ENCODE measurements around the gene VEZT.
"Not testable (repeated sequence)": the region's sequence is repeated elsewhere in the genome, so short reads cannot be mapped to it uniquely, and the experiment has no call there.

VEZT gene

DNA sequence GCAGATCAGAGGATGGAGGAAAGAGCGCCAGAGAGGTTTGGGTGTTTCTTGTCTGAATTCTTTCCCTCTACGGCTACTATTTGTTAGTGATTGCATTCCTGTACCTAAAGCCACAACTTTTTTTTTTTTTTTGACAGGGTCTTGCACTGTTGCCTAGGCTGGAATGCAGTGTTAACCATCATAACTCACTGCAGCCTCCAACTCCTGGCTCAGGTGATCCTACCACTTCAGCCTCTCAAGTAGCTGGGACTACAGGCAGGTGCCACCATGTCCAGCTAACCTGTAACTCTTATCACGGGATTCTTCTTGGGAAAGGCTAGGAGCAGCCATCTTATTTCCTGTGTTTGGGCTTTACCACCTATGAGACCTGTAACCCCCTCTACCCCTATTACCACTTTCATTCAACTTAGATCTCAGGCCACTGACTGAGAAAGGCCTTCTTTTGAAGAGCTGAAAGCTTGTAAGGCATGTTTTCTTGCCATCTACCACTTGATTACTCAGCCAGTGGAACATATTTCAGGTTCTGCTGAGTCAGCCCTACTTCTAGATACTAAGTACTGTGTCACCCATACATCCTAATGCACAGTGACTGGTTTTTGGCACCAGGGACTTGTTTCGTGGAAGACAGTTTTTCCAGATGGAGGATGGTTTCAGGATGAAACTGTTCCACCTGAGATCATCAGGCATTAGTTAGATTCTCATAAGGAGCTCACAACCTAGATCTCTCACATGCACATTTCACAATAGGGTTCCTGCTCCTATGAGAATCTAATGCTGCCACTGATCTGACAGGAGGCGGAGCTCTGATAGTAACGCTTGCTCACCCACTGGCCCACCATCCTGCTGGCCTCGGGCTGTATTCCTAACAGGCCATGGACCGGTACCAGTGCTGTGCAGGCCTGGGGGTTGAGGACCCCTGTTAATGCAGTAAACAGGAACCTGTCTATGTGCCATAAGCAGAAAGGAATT lies 6.9 kb downstream of the VEZT start:
- no peak for DNase-seq (ENCODE audit: low read depth)

- no peak for DNase-seq (ENCODE audit: low read depth)
Observed at GRCh38 chr12:95225645-95226212, 8.1 kb downstream of the VEZT start.

- DNase-seq (ENCODE audit: low read depth), result no peak
Observed at GRCh38 chr12:95227818-95228356, 10.3 kb downstream of the VEZT start.

DNA sequence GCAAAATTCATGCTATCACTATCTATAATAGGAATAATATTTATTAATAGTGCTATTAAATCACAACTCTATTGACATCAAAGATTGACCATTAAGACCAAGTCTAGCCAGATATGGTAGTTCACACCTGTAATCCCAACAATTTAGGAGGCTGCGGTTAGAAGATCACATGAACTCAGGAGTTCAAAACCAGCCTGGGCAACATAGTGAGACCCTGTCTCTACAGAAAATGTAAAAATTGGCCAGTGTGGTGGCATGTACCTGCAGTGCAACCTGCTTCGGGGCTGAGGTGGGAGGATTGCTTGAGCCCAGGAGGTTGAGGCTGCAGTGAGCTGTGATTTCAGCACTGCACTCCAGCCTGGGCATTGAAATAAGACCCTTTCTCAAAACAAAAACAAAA lies 11.0 kb downstream of the VEZT start:
- DNase-seq (ENCODE audit: low read depth), result no peak

DNA sequence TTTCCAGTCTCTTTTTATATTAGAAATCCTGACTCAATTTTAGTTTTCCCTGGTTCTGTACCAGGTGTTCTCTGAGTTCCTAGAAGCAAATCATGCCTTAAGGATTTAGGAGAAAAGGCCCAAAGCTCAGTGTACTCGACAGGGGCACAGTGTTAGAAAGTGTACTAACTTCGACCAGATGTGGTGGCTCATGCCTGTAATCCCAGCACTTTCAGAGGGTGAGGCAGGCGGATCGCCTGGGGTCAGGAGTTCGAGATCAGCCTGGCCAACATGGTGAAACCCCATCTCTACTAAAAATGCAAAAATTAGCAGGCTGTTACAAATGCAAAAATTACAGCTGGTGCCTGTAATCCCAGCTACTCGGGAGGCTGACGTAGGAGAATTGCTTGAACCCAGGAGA lies 12.0 kb downstream of the VEZT start:
- DNase-seq (ENCODE audit: low read depth), result no peak

- no peak for DNase-seq (ENCODE audit: low read depth)
Observed at GRCh38 chr12:95230313-95230712, 12.7 kb downstream of the VEZT start.

DNA sequence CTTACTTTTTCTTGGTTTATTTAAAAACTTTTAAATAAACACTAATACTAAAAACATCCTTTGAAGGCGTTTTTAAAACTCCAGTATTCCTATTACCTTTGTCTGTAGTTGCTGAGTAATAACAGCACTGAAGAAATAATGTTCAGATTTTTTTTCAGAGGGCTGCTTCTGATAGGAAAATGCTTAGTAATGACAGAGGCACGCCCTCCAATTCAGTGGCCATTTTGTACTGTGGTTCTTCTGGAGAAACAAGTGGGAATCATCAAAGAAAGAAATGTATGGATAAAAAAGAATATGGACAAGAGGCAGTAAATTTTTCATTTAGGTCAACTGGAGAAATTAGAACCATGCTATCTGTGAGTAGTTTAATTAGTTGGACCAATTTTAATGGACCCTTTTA lies 13.6 kb downstream of the VEZT start:
- DNase-seq (ENCODE audit: low read depth), result no peak

DNA sequence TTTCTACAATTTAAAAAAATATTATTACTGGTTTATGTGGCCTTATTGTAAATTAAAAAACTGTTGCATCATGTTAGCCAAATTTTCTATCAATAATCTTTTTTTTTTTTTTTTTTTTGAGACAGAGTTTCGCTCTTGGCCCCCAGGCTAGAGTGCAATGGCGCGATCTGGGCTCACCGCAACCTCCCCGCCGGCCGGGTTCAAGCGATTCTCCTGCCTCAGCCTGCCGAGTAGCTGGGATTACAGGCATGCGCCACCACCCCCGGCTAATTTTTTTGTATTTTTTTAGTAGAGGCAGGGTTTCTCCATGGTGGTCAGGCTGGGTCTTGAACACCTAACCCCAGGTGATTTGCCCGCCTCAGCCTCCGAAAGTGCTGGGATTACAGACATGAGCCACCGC lies 16.6 kb downstream of the VEZT start:
- not testable (repeated sequence) for DNase-seq (ENCODE audit: low read depth)

GRCh38 chr12:95235621-95236020 lies 18.0 kb downstream of the VEZT start:
- DNase-seq (ENCODE audit: low read depth), result not testable (repeated sequence)

GRCh38 chr12:95237315-95237714 lies 19.7 kb downstream of the VEZT start:
- no peak for DNase-seq (ENCODE audit: low read depth)

- no peak for DNase-seq (ENCODE audit: low read depth)
Observed at GRCh38 chr12:95238150-95238549, 20.5 kb downstream of the VEZT start.

DNA sequence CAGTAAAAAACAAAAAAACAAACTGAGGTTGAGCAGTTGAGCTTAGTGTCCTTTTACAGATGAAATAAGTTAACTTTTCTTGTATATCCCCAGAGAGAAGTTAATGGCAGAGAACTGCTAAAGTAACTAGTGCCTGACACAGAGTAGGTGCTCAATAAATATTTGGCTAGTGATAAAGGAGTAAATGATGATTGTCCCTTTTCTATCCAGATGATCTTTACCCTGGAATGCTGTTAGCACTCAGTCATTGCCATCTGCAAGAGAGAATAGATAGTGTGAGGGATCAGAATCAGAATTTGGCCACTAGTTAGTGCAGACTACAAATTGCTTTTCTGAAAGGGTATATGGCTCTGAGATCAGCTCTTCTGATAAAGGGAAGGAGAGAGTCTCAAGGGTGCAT lies 21.6 kb downstream of the VEZT start:
- DNase-seq (ENCODE audit: low read depth), result no peak

DNA sequence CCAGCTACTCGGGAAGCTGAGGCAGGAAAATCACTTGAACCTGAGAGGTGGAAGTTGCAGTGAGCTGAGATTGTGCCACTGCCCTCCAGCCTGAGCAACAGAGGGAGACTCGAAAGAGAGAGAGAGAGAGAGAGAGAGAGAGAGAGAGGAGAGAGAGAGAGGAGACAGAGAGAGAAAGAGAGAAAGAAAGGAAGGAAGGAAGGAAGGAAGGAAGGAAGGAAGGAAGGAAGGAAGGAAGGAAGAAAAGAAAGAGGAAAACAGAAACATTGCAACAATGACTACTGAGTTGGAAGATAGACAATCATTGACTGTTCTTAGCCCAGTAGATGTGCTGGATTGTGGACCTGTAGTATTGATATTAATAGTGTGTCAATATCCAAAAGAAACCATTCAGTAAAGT lies 22.2 kb downstream of the VEZT start:
- DNase-seq (ENCODE audit: low read depth), result not testable (repeated sequence)

DNA sequence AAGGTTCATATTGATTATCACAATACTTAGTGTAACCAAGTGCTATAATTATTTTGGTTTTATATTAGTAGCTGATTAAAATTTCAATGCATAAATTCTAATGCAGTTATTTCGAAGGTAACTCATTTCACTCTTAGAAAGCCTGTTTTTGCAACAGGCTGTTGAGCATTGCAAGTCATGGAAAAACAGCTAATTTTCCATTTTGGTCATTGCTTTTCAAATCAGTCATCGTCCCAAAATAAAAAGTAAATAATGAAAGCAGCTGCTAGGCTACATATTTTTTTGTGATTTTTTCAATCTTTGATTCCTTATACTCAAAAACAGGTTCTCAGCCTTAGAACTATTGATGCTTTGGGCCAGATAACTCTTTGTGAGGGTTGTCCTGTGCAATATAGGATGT lies 22.9 kb downstream of the VEZT start:
- DNase-seq (ENCODE audit: low read depth), result no peak

DNA sequence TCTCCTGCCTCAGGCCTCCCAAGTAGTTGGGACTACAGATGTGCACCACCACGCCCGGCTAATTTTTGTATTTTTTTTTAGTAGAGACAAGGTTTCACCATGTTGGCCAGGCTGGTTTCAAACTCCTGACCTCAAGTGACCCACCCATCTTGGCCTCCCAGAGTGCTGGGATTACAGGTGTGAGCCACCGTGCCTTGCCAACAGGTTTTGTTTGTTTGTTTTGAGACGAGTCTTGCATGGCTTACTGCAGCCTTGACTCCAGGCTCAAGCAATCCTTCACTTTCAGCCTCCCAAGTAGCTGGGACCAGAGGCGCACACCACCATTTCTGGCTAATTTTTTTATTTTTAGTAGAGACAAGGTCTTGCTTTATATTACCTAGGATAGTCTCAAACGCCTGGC lies 23.5 kb downstream of the VEZT start:
- DNase-seq (ENCODE audit: low read depth), result not testable (repeated sequence)

- DNase-seq (ENCODE audit: low read depth), result no peak
Observed at GRCh38 chr12:95241761-95242506, 24.3 kb downstream of the VEZT start.

- no peak for DNase-seq (ENCODE audit: low read depth)
Observed at GRCh38 chr12:95243497-95244183, 26.0 kb downstream of the VEZT start.

- DNase-seq (ENCODE audit: low read depth), result no peak
Observed at GRCh38 chr12:95244350-95244749, 26.7 kb downstream of the VEZT start.

- DNase-seq (ENCODE audit: low read depth), result no peak
Observed at GRCh38 chr12:95248095-95248494, 30.5 kb downstream of the VEZT start.

DNA sequence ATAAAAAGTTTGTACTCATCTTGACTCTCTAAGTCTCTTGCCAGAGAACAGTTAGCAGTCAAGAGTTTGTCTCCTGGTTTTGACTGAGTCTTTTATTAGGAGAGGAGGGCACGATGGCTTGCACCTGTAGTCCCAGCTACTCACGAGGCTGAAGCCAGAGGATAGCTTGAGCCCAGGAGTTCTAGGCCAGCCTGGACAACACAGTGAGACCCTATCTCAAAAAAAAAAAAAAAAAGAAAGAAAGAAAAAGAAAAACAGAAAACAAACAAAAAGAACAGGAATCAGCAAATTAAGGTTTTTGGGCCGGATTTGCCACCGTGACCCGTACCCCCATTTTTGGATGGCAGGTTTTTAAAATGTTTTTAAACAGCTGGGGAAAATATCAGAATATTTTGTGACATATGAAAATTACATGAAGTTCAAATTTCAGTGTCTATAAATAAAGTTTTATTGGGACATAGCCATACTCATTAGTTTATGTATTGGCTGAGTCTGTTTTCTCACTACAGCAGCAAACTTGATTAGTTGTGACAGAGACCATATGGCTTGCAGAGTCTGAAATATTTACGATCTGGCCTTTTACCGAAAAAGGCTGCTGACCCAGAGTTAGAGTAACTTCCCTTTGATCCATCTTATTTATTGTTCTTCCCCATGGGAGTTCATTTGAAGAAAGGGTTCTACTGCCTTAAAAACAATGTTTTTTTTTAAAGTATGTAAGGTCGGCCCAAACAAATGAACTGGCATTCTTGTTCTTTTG lies 31.2 kb downstream of the VEZT start:
- no peak for DNase-seq (ENCODE audit: low read depth)

- DNase-seq (ENCODE audit: low read depth), result no peak
Observed at GRCh38 chr12:95253386-95253785, 35.8 kb downstream of the VEZT start.

Measured in stimulated activated CD8-positive, alpha-beta memory T cell treated with anti-CD3 and anti-CD28 coated beads, Interleukin-12 subunit alpha, Interleukin-12 subunit beta, amount 100 ng/mL, for 4 hours (primary cell).